Spleen (tissue), 7 donors: ENCODE measurements around the gene SLC22A1.

Source experiments
- CTCF ChIP-seq, 11 experiments: fragments of 200-600 bp in 7 of 11; fragments of 450-650 bp in 4 of 11; sonication (generic) in 4 of 11; IDR thresholded peaks in 8 of 11; conservative IDR thresholded peaks in 3 of 11; 1 replicate in 7 of 11; 2 replicates in 4 of 11; pipeline versions ENCODE4 v1.4.0 to v1.8.0; 2016 to 2021; ENCODE audit warnings: antibody characterized with exemption in 11 of 11, inconsistent platforms in 4 of 11, mild to moderate bottlenecking in 1 of 11
- POLR2A ChIP-seq, 3 donors: fragments of 450-650 bp; IDR thresholded peaks; one replicate each; pipeline ENCODE4 v1.5.1; 2017; ENCODE audit warnings: antibody characterized with exemption in 3 of 3, mild to moderate bottlenecking in 1 of 3
- POLR2AphosphoS5 ChIP-seq, 3 donors: sonication (generic); formaldehyde crosslinking; IDR thresholded peaks; one replicate each; pipeline ENCODE4 v1.5.1; 2017; ENCODE audit warnings: antibody characterized with exemption in 3 of 3
- donor health status: DM: no; HTN: no; CAD: no; lungs with moderate emphysema.
- donor health status: DM: no; HTN: no; CAD: no.
- donor health status: DM: no; HTN: no; CAD: no.

- TF ChIP-seq CTCF (IDR thresholded peaks at IDR 0.05 in 8 of 11, conservative IDR thresholded peaks at IDR 0.05 in 3 of 11) (no peak), POLR2A (IDR thresholded peaks at IDR 0.05) (no peak), POLR2AphosphoS5 (IDR thresholded peaks at IDR 0.05) (no peak)
These were observed 15.7 kb downstream of the SLC22A1 start for GRCh38 chr6:160137130-160137988.
